Measurements from ENCODE around the gene GUCD1.

DNA sequence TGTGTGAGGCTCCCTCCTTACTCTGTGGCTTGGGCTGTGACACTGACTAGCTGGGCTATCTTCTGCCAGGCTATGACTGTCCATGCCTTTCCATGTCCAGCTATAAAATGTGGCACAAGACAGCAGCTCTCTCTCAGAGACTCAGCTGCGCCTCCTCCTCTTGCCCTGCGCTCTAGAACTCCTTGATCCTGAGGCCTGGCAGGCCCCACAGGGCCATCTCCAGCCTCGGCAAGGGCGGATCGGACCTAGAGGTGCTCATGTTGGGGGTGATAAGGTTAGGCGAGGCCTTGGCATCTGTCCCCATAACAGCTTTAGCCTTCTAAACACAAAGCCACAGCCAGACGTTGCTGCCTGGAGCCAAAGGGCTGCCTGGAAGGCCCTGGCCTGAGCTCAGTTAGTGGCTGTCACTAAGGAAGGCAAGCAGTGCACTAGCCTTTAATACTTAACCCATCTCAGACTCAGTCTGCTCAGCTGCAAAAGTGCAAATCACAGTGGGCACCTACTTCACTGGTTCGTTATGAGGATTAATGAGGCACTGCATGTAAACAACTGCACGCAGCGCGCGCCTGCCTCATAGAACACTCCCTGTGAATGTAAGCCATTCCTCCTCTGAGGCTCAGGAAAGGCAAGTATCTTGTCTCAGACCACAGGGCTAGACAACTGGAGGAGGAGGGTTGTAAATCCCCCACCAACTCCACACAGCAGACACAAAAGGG, 1.2 kb downstream of the GUCD1 start:
- TF ChIP-seq NRF1 (IDR thresholded peaks at IDR 0.05; ENCODE audit: low read depth, low read length) (no peak), ASH2L (IDR thresholded peaks at IDR 0.05; ENCODE audit: low read length) (no peak), FOSL1 (IDR thresholded peaks at IDR 0.05; ENCODE audit: insufficient read depth, low read depth, low read length) (no peak), EZH2 (IDR thresholded peaks at IDR 0.05; ENCODE audit: low read depth, low read length, severe bottlenecking) (no peak), HDAC2 (IDR thresholded peaks at IDR 0.05; ENCODE audit: borderline replicate concordance in 1 of 2, low read depth in 2 of 2, low read length in 2 of 2) (no peak), CTBP2 (IDR thresholded peaks at IDR 0.05; ENCODE audit: borderline replicate concordance, insufficient read depth, insufficient read length, low read length) (no peak)
- TF ChIP-seq, protein P1, sequence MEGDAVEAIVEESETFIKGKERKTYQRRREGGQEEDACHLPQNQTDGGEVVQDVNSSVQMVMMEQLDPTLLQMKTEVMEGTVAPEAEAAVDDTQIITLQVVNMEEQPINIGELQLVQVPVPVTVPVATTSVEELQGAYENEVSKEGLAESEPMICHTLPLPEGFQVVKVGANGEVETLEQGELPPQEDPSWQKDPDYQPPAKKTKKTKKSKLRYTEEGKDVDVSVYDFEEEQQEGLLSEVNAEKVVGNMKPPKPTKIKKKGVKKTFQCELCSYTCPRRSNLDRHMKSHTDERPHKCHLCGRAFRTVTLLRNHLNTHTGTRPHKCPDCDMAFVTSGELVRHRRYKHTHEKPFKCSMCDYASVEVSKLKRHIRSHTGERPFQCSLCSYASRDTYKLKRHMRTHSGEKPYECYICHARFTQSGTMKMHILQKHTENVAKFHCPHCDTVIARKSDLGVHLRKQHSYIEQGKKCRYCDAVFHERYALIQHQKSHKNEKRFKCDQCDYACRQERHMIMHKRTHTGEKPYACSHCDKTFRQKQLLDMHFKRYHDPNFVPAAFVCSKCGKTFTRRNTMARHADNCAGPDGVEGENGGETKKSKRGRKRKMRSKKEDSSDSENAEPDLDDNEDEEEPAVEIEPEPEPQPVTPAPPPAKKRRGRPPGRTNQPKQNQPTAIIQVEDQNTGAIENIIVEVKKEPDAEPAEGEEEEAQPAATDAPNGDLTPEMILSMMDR (IDR thresholded peaks at IDR 0.05; ENCODE audit: control extremely low read depth in 1 of 3, insufficient read depth in 1 of 3, low read depth in 1 of 3, low read length in 3 of 3), result no peak
- TF ChIP-seq, protein P2, sequence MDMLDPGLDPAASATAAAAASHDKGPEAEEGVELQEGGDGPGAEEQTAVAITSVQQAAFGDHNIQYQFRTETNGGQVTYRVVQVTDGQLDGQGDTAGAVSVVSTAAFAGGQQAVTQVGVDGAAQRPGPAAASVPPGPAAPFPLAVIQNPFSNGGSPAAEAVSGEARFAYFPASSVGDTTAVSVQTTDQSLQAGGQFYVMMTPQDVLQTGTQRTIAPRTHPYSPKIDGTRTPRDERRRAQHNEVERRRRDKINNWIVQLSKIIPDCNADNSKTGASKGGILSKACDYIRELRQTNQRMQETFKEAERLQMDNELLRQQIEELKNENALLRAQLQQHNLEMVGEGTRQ (IDR thresholded peaks at IDR 0.05; ENCODE audit: low read length), result no peak
